ENCODE measurements around the gene MN1. TPM values are rescaled to one million over a fixed set of nuclear protein-coding genes. Genes with fewer than 3 reads are reported as not detected.

The MN1 gene
- total RNA-seq, 1 donor from 2014 or later: 6.1 TPM

- TF ChIP-seq POLR2A (IDR thresholded peaks at IDR 0.05) (no peak), CTCF (IDR thresholded peaks at IDR 0.05) (no peak), POLR2AphosphoS5 (IDR thresholded peaks at IDR 0.05; ENCODE audit: insufficient read depth in 1 of 2, low read depth in 1 of 2) (no peak)
- Histone ChIP-seq H3K4me1 (no peaks in the 10 kb centered on the region), H3K27ac (no peak overlapping the region), H3K9me3 (no peaks in the 10 kb centered on the region), H3K4me3 (no peak overlapping the region), H3K27me3 (no peaks in the 10 kb centered on the region), H3K36me3 (no peaks in the 10 kb centered on the region)
- DNase-seq (ENCODE audit: extremely low spot score in 2 of 2): no peak
- intact Hi-C loops (cut with DNase I): no loop called here
These were observed 31.1 kb upstream of the MN1 start for GRCh38 chr22:27832606-27833005.

GRCh38 chr22:27829620-27830019, 28.1 kb upstream of the MN1 start:
- intact Hi-C loops (cut with DNase I): no loop called here
- no peak overlapping the region for H3K27ac ChIP-seq
- H3K4me3 ChIP-seq: no peak overlapping the region
- no peaks in the 10 kb centered on the region for H3K27me3 ChIP-seq
- no peak for DNase-seq (ENCODE audit: extremely low spot score in 2 of 2)
- TF ChIP-seq POLR2AphosphoS5 (IDR thresholded peaks at IDR 0.05; ENCODE audit: insufficient read depth in 1 of 2, low read depth in 1 of 2) (no peak), POLR2A (IDR thresholded peaks at IDR 0.05) (no peak), CTCF (IDR thresholded peaks at IDR 0.05) (no peak)
- no peaks in the 10 kb centered on the region for H3K9me3 ChIP-seq
- no peaks in the 10 kb centered on the region for H3K36me3 ChIP-seq
- H3K4me1 ChIP-seq: no peaks in the 10 kb centered on the region

- no peak overlapping the region for H3K4me3 ChIP-seq
- intact Hi-C loops (cut with DNase I): no loop called here
- no peak for DNase-seq (ENCODE audit: extremely low spot score in 2 of 2)
- H3K36me3 ChIP-seq: no peaks in the 10 kb centered on the region
- H3K4me1 ChIP-seq: no peaks in the 10 kb centered on the region
- H3K27ac ChIP-seq: no peak overlapping the region
- TF ChIP-seq POLR2AphosphoS5 (IDR thresholded peaks at IDR 0.05; ENCODE audit: insufficient read depth in 1 of 2, low read depth in 1 of 2): no peak
- no peak for TF ChIP-seq CTCF (IDR thresholded peaks at IDR 0.05)
- no peak for TF ChIP-seq POLR2A (IDR thresholded peaks at IDR 0.05)
- no peaks in the 10 kb centered on the region for H3K27me3 ChIP-seq
- H3K9me3 ChIP-seq: no peaks in the 10 kb centered on the region
These were observed 26.3 kb upstream of the MN1 start for GRCh38 chr22:27827604-27828587.

GRCh38 chr22:27825174-27825573, 23.6 kb upstream of the MN1 start:
- TF ChIP-seq CTCF (IDR thresholded peaks at IDR 0.05) (no peak), POLR2A (IDR thresholded peaks at IDR 0.05) (no peak), POLR2AphosphoS5 (IDR thresholded peaks at IDR 0.05; ENCODE audit: insufficient read depth in 1 of 2, low read depth in 1 of 2) (no peak)
- DNase-seq (ENCODE audit: extremely low spot score in 2 of 2): no peak
- Histone ChIP-seq H3K36me3 (no peaks in the 10 kb centered on the region), H3K27ac (no peak overlapping the region), H3K4me3 (no peak overlapping the region), H3K27me3 (no peaks in the 10 kb centered on the region), H3K4me1 (no peaks in the 10 kb centered on the region), H3K9me3 (no peaks in the 10 kb centered on the region)
- intact Hi-C loops (cut with DNase I): no loop called here

GRCh38 chr22:27823221-27823620, 21.7 kb upstream of the MN1 start:
- no peaks in the 10 kb centered on the region for H3K36me3 ChIP-seq
- no peak for DNase-seq (ENCODE audit: extremely low spot score in 2 of 2)
- no peak overlapping the region for H3K4me3 ChIP-seq
- H3K27me3 ChIP-seq: no peaks in the 10 kb centered on the region
- no peaks in the 10 kb centered on the region for H3K9me3 ChIP-seq
- TF ChIP-seq POLR2A (IDR thresholded peaks at IDR 0.05) (no peak), POLR2AphosphoS5 (IDR thresholded peaks at IDR 0.05; ENCODE audit: insufficient read depth in 1 of 2, low read depth in 1 of 2) (no peak), CTCF (IDR thresholded peaks at IDR 0.05) (no peak)
- no peak overlapping the region for H3K27ac ChIP-seq
- intact Hi-C loops (cut with DNase I): no loop called here
- H3K4me1 ChIP-seq: no peaks in the 10 kb centered on the region

Measured in vagina (tissue), 2 donors.